Spleen (tissue), 11 donors: Measurements from ENCODE around the gene PRKCQ. TPM values are rescaled to one million over a fixed set of nuclear protein-coding genes. Genes with fewer than 3 reads are reported as not detected.

Source experiments
- DNase-seq: peaks from one replicate; pipeline ENCODE4 v3.0.0-alpha.2; 2020
- H3K27ac ChIP-seq, 8 donors: fragments of 200-600 bp; sonication (generic) in 7 of 8; 1 replicate in 4 of 8; 2 replicates in 4 of 8; pipeline versions ENCODE4 v1.5.0 to v1.8.0; 2016 to 2021; ENCODE audit warnings: inconsistent platforms in 4 of 8, mild to moderate bottlenecking in 4 of 8, moderate library complexity in 1 of 8
- H3K27me3 ChIP-seq, 7 donors: fragments of 200-600 bp; sonication (generic) in 6 of 7; replicated peaks in 1 of 7; 1 replicate in 4 of 7; 2 replicates in 3 of 7; pipeline versions ENCODE4 v1.5.0 to v1.8.0; 2016 to 2021; ENCODE audit warnings: inconsistent platforms in 3 of 7, mild to moderate bottlenecking in 1 of 7
- H3K36me3 ChIP-seq, 6 donors: fragments of 200-600 bp; sonication (generic) in 5 of 6; 1 replicate in 4 of 6; 2 replicates in 2 of 6; pipeline versions ENCODE4 v1.5.0 to v1.8.0; 2016 to 2021; ENCODE audit warnings: inconsistent platforms in 2 of 6
- H3K4me1 ChIP-seq, 6 donors: fragments of 200-600 bp; sonication (generic) in 5 of 6; 1 replicate in 3 of 6; 2 replicates in 3 of 6; pipeline versions ENCODE4 v1.5.0 to v1.8.0; 2016 to 2021; ENCODE audit warnings: inconsistent platforms in 3 of 6
- H3K4me3 ChIP-seq, 8 donors: fragments of 200-600 bp; sonication (generic) in 7 of 8; 1 replicate in 4 of 8; 2 replicates in 4 of 8; pipeline versions ENCODE4 v1.5.0 to v1.8.0; 2016 to 2021; ENCODE audit warnings: inconsistent platforms in 4 of 8, mild to moderate bottlenecking in 4 of 8, moderate library complexity in 2 of 8
- H3K9me3 ChIP-seq, 8 donors: fragments of 200-600 bp; sonication (generic) in 7 of 8; 1 replicate in 4 of 8; 2 replicates in 4 of 8; pipeline versions ENCODE4 v1.5.0 to v1.8.0; 2016 to 2021; ENCODE audit warnings: inconsistent platforms in 4 of 8
- POLR2A ChIP-seq, 3 donors: fragments of 450-650 bp; IDR thresholded peaks; one replicate each; pipeline ENCODE4 v1.5.1; 2017; ENCODE audit warnings: antibody characterized with exemption in 3 of 3, mild to moderate bottlenecking in 1 of 3
- POLR2AphosphoS5 ChIP-seq, 3 donors: sonication (generic); formaldehyde crosslinking; IDR thresholded peaks; one replicate each; pipeline ENCODE4 v1.5.1; 2017; ENCODE audit warnings: antibody characterized with exemption in 3 of 3
- WGBS, 5 donors: extraction: QIAGEN DNeasy Blood & Tissue Kit in 3 of 5; methylation state at CpG; one replicate each; pipeline versions ENCODE4 v1.1.5 to v1.1.7; 2013 to 2018; 5-methylcytosine and 5-hydroxymethylcytosine counted together
- intact Hi-C: fragments of 100-400 bp; cut with DNase I; formaldehyde crosslinking; loops from one replicate; pipeline ENCODE4 v1.15.0; 2023; ENCODE audit warnings: low total_unique reads
- polyA plus RNA-seq, 3 donors: library from polyadenylated mRNA; stranded (reverse); fragments of 200-250 nt; gene quantifications; one replicate each; pipeline ENCODE4 v1.2.1, GENCODE V29; 2013
- total RNA-seq, 7 donors: library from RNA; depleted of rRNA in 3 of 7; stranded (reverse); fragments of >200 nt in 3 of 7; fragmentation: NEBNext Ultra II Directional in 4 of 7; extraction: Animal tissue kit (Norgen Biotek cat#: 25700) in 4 of 7; gene quantifications; one replicate each; pipeline versions ENCODE4 v1.1.0 to v1.2.1, GENCODE V29; 2016 to 2021
- TF ChIP-seq, protein P1 (sequence below), 11 experiments: fragments of 200-600 bp in 7 of 11; fragments of 450-650 bp in 4 of 11; sonication (generic) in 4 of 11; IDR thresholded peaks in 8 of 11; conservative IDR thresholded peaks in 3 of 11; 1 replicate in 7 of 11; 2 replicates in 4 of 11; pipeline versions ENCODE4 v1.4.0 to v1.8.0; 2016 to 2021; ENCODE audit warnings: antibody characterized with exemption in 11 of 11, inconsistent platforms in 4 of 11, mild to moderate bottlenecking in 1 of 11
- donor health status: healthy with polysubstance abuse.
- donor health status: DM: no; HTN: no; CAD: no; lungs with moderate emphysema.
- donor health status: DM: no; HTN: no; CAD: no.
- donor health status: Bipolar disorder and iron deficiency.
- donor health status: healthy.
- donor health status: DM: no; HTN: no; CAD: no.
- donor health status: DM: yes; HTN: yes; CAD: no.

Gene PRKCQ
- total and polyA plus RNA-seq, 10 donors: 2.1 to 11.8 (median 8.1) TPM

DNA sequence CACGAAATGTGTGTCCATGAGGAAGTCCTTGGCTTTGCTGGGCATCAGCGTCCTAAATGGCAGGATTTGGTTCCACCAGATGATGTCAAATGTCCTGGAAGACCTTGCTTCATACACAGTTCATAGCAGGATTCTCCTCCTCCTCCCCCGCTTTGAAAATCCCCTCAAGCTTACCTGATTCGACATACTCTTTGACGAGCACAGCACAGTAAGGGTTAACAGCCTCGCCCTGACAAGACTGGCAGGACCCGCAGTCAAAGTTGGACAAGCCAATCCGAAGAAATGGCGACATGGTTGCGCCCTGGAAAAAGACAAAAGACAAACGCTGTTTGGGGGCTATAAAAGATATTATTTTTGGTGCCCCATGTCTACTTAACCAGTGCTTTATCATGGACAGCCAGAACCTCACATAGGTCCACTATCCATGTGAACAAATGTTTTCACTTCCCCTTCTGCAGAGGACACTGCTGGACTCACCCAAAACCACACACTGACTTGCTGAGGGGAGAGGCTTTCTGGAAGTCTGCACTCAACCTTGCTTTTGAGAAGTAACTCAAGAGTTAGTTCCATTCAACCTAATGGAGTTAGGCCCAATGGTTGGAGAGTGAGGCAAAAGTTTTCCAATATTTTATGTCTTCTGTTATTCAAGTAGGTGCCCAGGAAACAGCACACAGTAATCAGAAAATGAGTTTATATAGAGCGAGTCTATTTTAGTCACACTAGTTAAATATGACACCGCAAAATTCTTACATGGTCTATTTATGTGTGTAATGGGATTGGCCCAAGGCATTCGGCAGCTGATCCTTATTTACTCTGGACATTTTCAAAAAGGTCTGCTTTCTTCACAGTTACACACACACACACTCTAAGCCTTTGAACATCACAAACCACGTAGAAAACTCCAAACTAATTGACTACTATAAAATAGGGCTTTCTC lies 65.0 kb downstream of the PRKCQ start:
- Histone ChIP-seq H3K27ac (no peak overlapping the region), H3K4me1 (peaks cover 0 to 44% (median 2%) of the 10 kb centered on the region in 6 donors), H3K36me3 (peaks cover 0 to 15% (median 0%) of the 10 kb centered on the region in 6 donors), H3K4me3 (no peak overlapping the region), H3K9me3 (peaks cover 0 to 9% (median 0%) of the 10 kb centered on the region in 8 donors), H3K27me3 (peaks cover 0 to 4% (median 0%) of the 10 kb centered on the region in 7 donors)
- DNase-seq: no peak
- intact Hi-C loops: no loop called here
- TF ChIP-seq, protein P1, sequence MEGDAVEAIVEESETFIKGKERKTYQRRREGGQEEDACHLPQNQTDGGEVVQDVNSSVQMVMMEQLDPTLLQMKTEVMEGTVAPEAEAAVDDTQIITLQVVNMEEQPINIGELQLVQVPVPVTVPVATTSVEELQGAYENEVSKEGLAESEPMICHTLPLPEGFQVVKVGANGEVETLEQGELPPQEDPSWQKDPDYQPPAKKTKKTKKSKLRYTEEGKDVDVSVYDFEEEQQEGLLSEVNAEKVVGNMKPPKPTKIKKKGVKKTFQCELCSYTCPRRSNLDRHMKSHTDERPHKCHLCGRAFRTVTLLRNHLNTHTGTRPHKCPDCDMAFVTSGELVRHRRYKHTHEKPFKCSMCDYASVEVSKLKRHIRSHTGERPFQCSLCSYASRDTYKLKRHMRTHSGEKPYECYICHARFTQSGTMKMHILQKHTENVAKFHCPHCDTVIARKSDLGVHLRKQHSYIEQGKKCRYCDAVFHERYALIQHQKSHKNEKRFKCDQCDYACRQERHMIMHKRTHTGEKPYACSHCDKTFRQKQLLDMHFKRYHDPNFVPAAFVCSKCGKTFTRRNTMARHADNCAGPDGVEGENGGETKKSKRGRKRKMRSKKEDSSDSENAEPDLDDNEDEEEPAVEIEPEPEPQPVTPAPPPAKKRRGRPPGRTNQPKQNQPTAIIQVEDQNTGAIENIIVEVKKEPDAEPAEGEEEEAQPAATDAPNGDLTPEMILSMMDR (IDR thresholded peaks at IDR 0.05 in 8 of 11, conservative IDR thresholded peaks at IDR 0.05 in 3 of 11): no peak
- TF ChIP-seq POLR2A (IDR thresholded peaks at IDR 0.05) (no peak), POLR2AphosphoS5 (IDR thresholded peaks at IDR 0.05) (no peak)
- 79 to 90% (median 80%) methylated on average over 15 of the region's 15 CpGs for WGBS, 5 donors

GRCh38 chr10:6514180-6514579 lies 65.9 kb downstream of the PRKCQ start:
- intact Hi-C loops: no loop called here
- Histone ChIP-seq H3K27me3 (no peaks in the 10 kb centered on the region), H3K27ac (no peak overlapping the region), H3K4me3 (no peak overlapping the region), H3K9me3 (peaks cover 0 to 9% (median 0%) of the 10 kb centered on the region in 8 donors), H3K36me3 (peaks cover 0 to 15% (median 0%) of the 10 kb centered on the region in 6 donors), H3K4me1 (peaks cover 0 to 35% (median 2%) of the 10 kb centered on the region in 6 donors)
- no peak for DNase-seq
- WGBS, 5 donors: 73 to 86% (median 78%) methylated on average over 7 of the region's 7 CpGs
- TF ChIP-seq POLR2A (IDR thresholded peaks at IDR 0.05) (no peak), POLR2AphosphoS5 (IDR thresholded peaks at IDR 0.05) (no peak)
- TF ChIP-seq, protein P1 (IDR thresholded peaks at IDR 0.05 in 8 of 11, conservative IDR thresholded peaks at IDR 0.05 in 3 of 11): no peak

DNA sequence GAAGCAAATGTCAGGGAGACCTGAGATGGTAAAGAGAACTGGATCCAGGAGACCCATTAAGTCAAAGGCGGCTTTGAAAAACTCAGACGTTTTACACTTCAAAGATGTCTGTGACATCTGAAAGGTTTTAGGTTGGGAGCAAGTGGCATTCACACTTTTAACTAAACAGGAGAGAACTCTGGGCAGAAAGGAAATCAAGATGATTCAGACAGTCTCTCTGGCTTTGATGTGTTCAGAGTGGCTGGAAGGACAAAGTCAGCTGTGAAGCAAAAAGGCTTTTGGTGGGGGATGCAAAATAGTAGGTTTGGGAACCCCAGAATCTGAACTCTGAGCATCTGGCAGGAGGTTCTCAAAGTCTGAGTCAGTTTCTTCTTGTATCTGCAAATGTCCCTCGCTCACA lies 66.6 kb downstream of the PRKCQ start:
- H3K4me1 ChIP-seq: peaks cover 0 to 29% (median 2%) of the 10 kb centered on the region in 6 donors
- TF ChIP-seq, protein P1 (IDR thresholded peaks at IDR 0.05 in 8 of 11, conservative IDR thresholded peaks at IDR 0.05 in 3 of 11): no peak
- no peak for TF ChIP-seq POLR2AphosphoS5 (IDR thresholded peaks at IDR 0.05)
- no peak for TF ChIP-seq POLR2A (IDR thresholded peaks at IDR 0.05)
- H3K27me3 ChIP-seq: no peaks in the 10 kb centered on the region
- H3K36me3 ChIP-seq: peaks cover 0 to 15% (median 0%) of the 10 kb centered on the region in 6 donors
- H3K9me3 ChIP-seq: peaks cover 0 to 9% (median 0%) of the 10 kb centered on the region in 8 donors
- intact Hi-C loops: no loop called here
- DNase-seq: no peak
- no peak overlapping the region for H3K27ac ChIP-seq
- no peak overlapping the region for H3K4me3 ChIP-seq
- 58 to 78% (median 69%) methylated on average over 3 of the region's 3 CpGs for WGBS, 5 donors

- H3K4me1 ChIP-seq: peaks cover 0 to 27% (median 2%) of the 10 kb centered on the region in 6 donors
- H3K27ac ChIP-seq: no peak overlapping the region
- TF ChIP-seq POLR2A (IDR thresholded peaks at IDR 0.05): no peak
- TF ChIP-seq, protein P1 (IDR thresholded peaks at IDR 0.05 in 8 of 11, conservative IDR thresholded peaks at IDR 0.05 in 3 of 11): no peak
- no peak for TF ChIP-seq POLR2AphosphoS5 (IDR thresholded peaks at IDR 0.05)
- H3K4me3 ChIP-seq: no peak overlapping the region
- peaks cover 0 to 15% (median 0%) of the 10 kb centered on the region in 6 donors for H3K36me3 ChIP-seq
- WGBS, 5 donors: 73 to 92% (median 90%) methylated on average over 3 of the region's 3 CpGs
- DNase-seq: no peak
- H3K27me3 ChIP-seq: no peaks in the 10 kb centered on the region
- H3K9me3 ChIP-seq: peaks cover 0 to 9% (median 0%) of the 10 kb centered on the region in 8 donors
- intact Hi-C loops: no loop called here
These were observed 67.9 kb downstream of the PRKCQ start for GRCh38 chr10:6512182-6512581.
